Prostate gland (tissue), 2 donors: Measurements from ENCODE around the gene LGR4. TPM values are rescaled to one million over a fixed set of nuclear protein-coding genes. Genes with fewer than 3 reads are reported as not detected.

ENCODE experiments used
- DNase-seq: peaks from one replicate; pipeline ENCODE4 v3.0.0-alpha.2; 2019; ENCODE audit warnings: low spot score
- H3K27ac ChIP-seq, 2 donors: fragments of 200-600 bp; sonication (generic); 2 replicates each; pipeline ENCODE4 v1.5.1; 2017 to 2019
- H3K27me3 ChIP-seq: fragments of 200-600 bp; sonication (generic); replicated peaks from 2 replicates; pipeline ENCODE4 v1.5.1; 2019; ENCODE audit not compliant: insufficient read depth
- H3K36me3 ChIP-seq, 2 donors: fragments of 200-600 bp; sonication (generic); 1 replicate in 1 of 2; 2 replicates in 1 of 2; pipeline versions ENCODE4 v1.5.1 to v1.8.1; 2017 to 2019
- H3K4me1 ChIP-seq: fragments of 200-600 bp; sonication (generic); replicated peaks from 2 replicates; pipeline ENCODE4 v1.5.1; 2019
- H3K4me3 ChIP-seq, 2 donors: fragments of 200-600 bp; sonication (generic); 2 replicates each; pipeline ENCODE4 v1.5.1; 2017 to 2019
- H3K9me3 ChIP-seq: fragments of 200-600 bp; sonication (generic); 2 replicates; pipeline ENCODE4 v1.5.1; 2017
- POLR2A ChIP-seq: fragments of 450-650 bp; IDR thresholded peaks from one replicate; pipeline ENCODE4 v1.6.1; 2016; ENCODE audit warnings: antibody characterized with exemption, mild to moderate bottlenecking
- POLR2AphosphoS5 ChIP-seq: sonication (generic); formaldehyde crosslinking; IDR thresholded peaks from one replicate; pipeline ENCODE4 v1.6.1; 2017; ENCODE audit warnings: antibody characterized with exemption
- WGBS: methylation state at CpG from one replicate; pipeline ENCODE4 v1.1.5; 2018; 5-methylcytosine and 5-hydroxymethylcytosine counted together
- intact Hi-C: fragments of 100-400 bp; cut with DNase I; formaldehyde crosslinking; loops from one replicate; pipeline ENCODE4 v1.14.2; 2022
- total RNA-seq, 2 donors: library from RNA; depleted of rRNA; stranded (reverse); fragments of >200 nt; gene quantifications; one replicate each; pipeline ENCODE4 v1.1.0, GENCODE V29; 2016
- TF ChIP-seq, protein P1 (sequence below), 4 experiments: fragments of 200-600 bp in 2 of 4; fragments of 450-650 bp in 2 of 4; sonication (generic) in 2 of 4; IDR thresholded peaks; 1 replicate in 3 of 4; 2 replicates in 1 of 4; pipeline ENCODE4 v1.5.1; 2016 to 2019; ENCODE audit warnings: antibody characterized with exemption in 4 of 4, mild to moderate bottlenecking in 2 of 4, moderate library complexity in 2 of 4

The LGR4 gene
- total RNA-seq, 2 donors from 2014 or later: 49.2 to 97.2 TPM

DNA sequence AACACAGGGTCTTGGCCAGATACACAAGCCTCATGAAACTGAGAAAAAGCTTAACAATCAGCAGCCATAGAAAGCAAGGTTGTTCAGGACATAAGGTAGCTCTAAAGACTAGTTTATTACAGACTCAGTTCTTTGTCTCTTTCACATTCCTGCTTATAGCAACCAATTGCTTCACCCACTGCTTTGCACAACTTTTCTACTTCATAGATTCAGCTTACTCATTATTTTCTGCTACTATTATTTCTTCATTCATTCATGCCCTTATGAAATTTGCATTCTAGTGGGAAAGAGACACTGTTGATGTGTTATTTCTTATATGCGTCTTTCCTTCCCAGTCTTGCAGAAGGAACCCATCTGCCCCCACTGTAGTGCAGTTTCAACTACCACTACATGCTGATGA, 114.3 kb downstream of the LGR4 start:
- Histone ChIP-seq H3K4me1 (no peaks in the 10 kb centered on the region), H3K9me3 (no peaks in the 10 kb centered on the region), H3K36me3 (no peaks in the 10 kb centered on the region), H3K27me3 (no peaks in the 10 kb centered on the region), H3K4me3 (no peak overlapping the region), H3K27ac (no peak overlapping the region)
- 97% methylated on average over 1 of the region's 1 CpG for WGBS
- TF ChIP-seq POLR2AphosphoS5 (no peak), POLR2A (no peak)
- TF ChIP-seq, protein P1, sequence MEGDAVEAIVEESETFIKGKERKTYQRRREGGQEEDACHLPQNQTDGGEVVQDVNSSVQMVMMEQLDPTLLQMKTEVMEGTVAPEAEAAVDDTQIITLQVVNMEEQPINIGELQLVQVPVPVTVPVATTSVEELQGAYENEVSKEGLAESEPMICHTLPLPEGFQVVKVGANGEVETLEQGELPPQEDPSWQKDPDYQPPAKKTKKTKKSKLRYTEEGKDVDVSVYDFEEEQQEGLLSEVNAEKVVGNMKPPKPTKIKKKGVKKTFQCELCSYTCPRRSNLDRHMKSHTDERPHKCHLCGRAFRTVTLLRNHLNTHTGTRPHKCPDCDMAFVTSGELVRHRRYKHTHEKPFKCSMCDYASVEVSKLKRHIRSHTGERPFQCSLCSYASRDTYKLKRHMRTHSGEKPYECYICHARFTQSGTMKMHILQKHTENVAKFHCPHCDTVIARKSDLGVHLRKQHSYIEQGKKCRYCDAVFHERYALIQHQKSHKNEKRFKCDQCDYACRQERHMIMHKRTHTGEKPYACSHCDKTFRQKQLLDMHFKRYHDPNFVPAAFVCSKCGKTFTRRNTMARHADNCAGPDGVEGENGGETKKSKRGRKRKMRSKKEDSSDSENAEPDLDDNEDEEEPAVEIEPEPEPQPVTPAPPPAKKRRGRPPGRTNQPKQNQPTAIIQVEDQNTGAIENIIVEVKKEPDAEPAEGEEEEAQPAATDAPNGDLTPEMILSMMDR (IDR thresholded peaks at IDR 0.05): no peak
- no peak for DNase-seq
- intact Hi-C loops: no loop called here

DNA sequence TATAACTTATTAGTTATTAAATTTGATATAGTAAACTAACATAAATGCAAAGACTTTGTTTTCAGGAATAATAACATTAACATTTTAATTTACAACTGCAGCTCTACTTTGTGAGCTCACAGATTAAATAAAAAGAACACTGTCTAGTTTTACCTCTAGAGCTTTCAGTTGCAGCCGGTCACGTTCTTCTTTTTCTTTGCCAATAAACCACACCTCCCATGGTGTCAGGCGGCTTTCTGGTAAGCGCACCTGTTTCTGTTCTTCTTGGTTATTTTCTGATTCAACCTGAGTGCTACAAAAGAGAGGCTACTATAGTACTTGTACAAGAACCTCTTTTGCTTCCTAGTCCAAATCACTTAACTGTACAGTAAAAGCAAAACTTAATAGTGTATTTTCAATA, 115.3 kb downstream of the LGR4 start:
- no peaks in the 10 kb centered on the region for H3K9me3 ChIP-seq
- H3K27me3 ChIP-seq: no peaks in the 10 kb centered on the region
- no peaks in the 10 kb centered on the region for H3K36me3 ChIP-seq
- TF ChIP-seq POLR2AphosphoS5: peak; percentile 52
- TF ChIP-seq, protein P1 (IDR thresholded peaks at IDR 0.05): no peak
- peak; percentile 48 for DNase-seq
- no peaks in the 10 kb centered on the region for H3K4me1 ChIP-seq
- H3K27ac ChIP-seq: no peak overlapping the region
- intact Hi-C loops: no loop called here
- no peak overlapping the region for H3K4me3 ChIP-seq
- 50% methylated on average over 4 of the region's 4 CpGs for WGBS

DNA sequence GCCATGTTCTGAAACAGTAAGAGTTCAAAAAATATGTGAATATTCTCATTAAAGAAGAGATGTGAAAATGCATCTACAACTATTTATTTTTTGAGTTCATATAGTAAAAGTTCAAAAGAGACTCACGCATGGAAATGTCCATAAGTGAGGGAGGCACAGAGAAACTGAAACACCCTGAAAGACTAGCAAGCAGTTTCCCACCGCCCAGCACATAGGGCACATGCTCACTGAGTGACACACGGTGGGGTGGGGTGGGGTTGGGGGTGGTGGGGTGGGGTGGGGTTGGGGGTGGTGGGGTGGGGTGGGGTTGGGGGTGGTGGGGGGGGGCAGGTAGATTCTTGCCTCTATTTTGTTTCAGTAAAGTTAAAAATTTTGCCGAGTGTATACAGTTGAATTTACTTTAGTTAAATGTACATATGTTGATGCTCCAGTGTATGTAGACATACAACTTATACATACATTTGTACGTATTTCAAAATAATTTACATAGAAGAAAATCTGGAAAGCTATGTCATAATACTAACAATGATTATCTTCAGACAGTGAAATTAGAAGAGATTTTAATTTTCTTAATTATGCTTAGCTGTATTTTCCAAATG, 115.9 kb downstream of the LGR4 start:
- Histone ChIP-seq H3K27me3 (no peaks in the 10 kb centered on the region), H3K4me3 (no peak overlapping the region), H3K4me1 (no peaks in the 10 kb centered on the region), H3K36me3 (no peaks in the 10 kb centered on the region), H3K9me3 (no peaks in the 10 kb centered on the region), H3K27ac (no peak overlapping the region)
- TF ChIP-seq POLR2A (no peak), POLR2AphosphoS5 (no peak)
- TF ChIP-seq, protein P1 (IDR thresholded peaks at IDR 0.05): no peak
- WGBS: 79% methylated on average over 5 of the region's 5 CpGs
- DNase-seq: no peak
- intact Hi-C loops: no loop called here

DNA sequence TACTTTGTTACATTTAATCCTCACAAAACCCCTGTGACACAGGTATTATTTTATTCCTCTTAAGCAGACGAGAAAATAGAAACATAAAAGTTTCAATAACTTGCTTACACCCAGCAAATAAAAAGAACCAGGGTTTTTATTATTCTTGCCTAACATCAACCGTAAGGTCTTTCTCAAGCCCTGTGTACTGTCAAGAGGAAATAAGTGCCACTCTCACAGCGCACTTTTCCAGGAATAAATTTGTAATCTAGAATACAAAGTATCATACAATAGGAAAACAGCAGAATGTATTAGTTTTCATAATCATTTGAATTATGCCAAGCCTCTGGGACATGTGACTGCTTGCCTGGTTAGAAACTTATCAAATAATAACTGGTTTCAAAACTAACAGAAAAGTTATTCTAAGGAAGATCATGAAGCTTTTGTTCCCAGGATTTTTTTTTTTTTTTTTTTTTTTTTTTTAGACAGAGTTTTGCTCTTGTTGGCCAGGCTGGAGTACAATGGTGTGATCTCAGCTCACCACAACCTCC, 117.0 kb downstream of the LGR4 start:
- intact Hi-C loops: no loop called here
- Histone ChIP-seq H3K4me1 (no peaks in the 10 kb centered on the region), H3K27me3 (no peaks in the 10 kb centered on the region), H3K36me3 (no peaks in the 10 kb centered on the region), H3K9me3 (no peaks in the 10 kb centered on the region), H3K4me3 (no peak overlapping the region), H3K27ac (no peak overlapping the region)
- 83% methylated on average over 3 of the region's 3 CpGs for WGBS
- TF ChIP-seq POLR2AphosphoS5 (no peak), POLR2A (no peak)
- TF ChIP-seq, protein P1 (IDR thresholded peaks at IDR 0.05): no peak
- no peak for DNase-seq

DNA sequence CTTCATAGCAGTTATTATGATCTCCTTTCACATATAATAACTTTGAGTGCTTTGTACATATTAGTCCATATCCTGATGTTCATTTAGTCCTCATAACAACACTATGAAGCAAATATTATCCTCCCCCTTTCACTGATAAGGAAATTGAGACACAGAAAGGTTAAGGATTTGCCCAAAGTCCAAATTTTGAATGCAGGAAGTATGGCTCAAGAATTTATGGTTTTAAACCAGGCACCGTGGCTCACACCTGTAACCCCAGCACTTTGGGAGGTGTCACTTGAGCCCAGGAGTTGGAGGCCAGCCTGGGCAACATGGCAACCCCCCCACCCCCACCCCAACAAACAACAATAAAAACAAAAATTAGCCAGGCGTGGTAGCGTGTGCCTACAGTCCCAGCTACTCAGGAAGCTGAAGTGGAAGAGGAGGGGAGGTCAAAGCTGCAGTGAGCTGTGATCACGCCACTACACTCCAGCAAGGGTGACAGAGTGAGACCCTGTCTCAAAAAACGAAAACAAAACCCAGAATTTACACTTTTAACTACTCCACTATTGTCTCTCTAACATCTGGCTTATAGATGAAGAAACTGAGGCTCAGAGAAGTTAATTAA, 118.1 kb downstream of the LGR4 start:
- TF ChIP-seq POLR2A: no peak
- TF ChIP-seq, protein P1 (IDR thresholded peaks at IDR 0.05): no peak
- TF ChIP-seq POLR2AphosphoS5: no peak
- Histone ChIP-seq H3K4me1 (no peaks in the 10 kb centered on the region), H3K27me3 (no peaks in the 10 kb centered on the region), H3K4me3 (no peak overlapping the region), H3K9me3 (no peaks in the 10 kb centered on the region), H3K27ac (no peak overlapping the region), H3K36me3 (no peaks in the 10 kb centered on the region)
- intact Hi-C loops: no loop called here
- no peak for DNase-seq
- 81% methylated on average over 5 of the region's 5 CpGs for WGBS
